ENCODE data around the gene FRMD1.

DNA sequence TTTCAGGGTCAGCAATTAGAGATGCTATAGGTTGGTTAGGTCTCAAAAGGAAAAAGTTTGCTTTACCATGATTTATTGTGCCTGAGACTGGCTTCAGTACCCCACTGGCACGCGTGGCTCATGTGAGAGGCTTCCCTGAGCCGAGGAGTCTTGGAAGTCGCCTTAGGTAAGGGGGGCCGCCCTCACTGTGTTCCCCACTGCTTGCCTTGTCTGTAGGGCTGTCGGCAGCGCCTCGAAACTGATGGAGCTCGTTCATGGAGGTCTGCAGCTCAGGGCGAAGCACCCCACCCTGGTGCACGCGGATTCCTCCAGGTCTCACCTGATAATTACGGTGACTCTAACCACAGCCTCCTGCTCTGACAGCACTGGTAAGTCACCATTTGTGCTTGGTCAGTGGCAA is 39.2 kb downstream of the FRMD1 start:
- TF ChIP-seq CTCF (IDR thresholded peaks at IDR 0.05; ENCODE audit: borderline replicate concordance, extremely low read depth, low read length, poor library complexity, severe bottlenecking), result no peak
- TF ChIP-seq EZH2 (IDR thresholded peaks at IDR 0.05; ENCODE audit: borderline replicate concordance, low read depth, low read length, severe bottlenecking), result no peak
